ENCODE results near the gene CCNJL.
"Not testable (repeated sequence)": the region's sequence is repeated elsewhere in the genome, so short reads cannot be mapped to it uniquely, and the experiment has no call there.

CCNJL gene

DNA sequence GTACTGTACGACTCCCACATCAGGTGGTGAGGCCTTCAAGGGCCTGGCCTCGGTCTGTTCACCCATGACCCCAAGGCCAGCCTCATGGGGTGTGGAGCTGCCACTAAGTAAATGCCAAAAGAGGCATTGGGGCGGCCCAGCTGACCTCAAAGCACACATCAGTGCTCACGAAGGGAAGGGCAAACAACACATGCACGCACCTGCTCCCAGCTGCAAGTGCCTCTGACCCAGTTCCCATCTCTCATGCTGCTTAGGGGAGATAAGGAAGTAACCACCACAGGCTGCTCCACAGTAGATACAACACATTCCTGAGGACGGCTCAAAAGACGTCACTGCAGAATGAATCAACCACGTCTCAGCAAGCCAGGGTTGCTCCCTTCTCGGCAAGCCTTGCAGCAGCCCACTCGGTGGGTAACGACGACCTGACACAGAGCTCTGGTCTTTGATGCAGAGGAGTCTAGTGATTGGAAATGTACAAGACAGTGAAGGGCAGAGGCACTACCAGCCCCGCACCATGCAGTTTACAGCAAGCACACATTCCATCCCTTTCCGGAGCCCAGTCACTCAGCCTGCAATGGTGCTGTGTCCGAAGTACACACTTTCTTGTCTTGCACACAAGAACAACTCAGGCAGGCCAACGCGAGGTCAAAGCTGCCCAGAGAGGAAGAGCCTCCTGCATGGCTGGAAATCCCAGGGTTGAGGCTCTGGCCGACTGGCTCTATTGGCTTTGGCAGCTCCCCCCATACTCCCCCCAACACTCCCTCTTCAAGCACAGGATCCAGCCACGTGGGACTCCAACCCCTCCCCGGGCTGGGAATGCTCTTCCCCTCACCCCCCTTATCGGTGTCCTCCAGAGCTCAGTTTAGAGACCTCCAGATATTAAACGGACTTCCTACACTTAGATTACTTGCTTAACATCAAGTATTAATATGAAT, 51.2 kb downstream of the CCNJL start:
- DNase-seq (ENCODE audit: low read depth): no peak

DNA sequence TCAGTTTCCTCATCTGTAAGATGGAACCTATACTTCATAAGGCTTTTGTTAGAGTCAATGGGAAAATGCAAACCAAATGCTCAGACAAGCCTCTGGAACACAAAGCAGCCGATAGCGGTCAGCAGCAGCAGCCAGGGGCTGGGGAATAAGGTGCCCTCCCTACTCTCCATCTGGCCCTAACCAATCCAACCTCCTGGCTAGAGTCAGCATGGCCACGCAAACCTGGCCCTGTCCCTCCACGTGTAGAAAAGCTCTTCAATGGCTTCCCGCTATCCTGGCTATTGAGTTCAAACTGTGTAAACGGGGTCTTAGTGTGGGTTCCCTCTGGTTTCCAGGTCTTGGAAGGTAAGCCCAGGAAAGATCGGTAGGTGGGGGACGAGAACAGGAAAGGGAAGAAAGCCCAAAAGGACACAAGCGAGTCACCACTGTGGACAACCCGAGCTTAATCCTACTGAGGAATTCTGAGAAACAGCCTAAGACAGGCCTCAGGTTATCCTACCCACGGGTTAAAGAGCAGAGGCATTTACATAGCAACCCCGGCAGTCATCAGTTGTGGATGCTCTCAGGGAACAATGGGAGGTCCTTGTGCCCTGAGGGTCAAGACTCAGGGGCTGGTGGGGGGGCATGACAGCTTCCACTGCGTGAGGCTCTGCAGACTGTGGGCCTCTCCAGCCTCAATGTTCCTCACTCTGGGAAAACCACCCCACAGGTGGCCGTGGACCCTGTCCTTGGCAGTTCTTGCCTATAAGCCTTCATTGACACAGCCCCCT, 52.2 kb downstream of the CCNJL start:
- no peak for DNase-seq (ENCODE audit: low read depth)

DNA sequence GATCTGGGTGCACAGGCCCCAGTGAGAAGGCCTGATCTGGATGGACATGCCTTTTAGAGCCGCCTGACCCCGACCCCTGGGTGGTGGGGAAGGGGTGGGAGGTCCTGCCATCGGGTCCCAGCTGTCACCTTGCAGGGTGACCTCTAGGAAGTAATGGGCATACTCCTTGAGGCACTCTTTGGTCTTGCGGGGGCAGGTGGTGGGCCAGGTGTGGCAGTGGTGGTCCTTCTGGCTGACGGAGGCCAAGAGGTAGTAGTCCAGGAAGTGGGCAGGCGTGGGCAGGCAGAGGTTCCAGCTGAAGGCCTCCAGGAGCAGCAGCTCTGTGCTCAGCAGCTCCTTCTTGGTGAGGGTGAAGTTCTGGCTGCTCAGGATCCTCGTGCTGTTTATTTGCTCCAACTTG, 53.0 kb downstream of the CCNJL start:
- DNase-seq (ENCODE audit: low read depth): no peak

DNA sequence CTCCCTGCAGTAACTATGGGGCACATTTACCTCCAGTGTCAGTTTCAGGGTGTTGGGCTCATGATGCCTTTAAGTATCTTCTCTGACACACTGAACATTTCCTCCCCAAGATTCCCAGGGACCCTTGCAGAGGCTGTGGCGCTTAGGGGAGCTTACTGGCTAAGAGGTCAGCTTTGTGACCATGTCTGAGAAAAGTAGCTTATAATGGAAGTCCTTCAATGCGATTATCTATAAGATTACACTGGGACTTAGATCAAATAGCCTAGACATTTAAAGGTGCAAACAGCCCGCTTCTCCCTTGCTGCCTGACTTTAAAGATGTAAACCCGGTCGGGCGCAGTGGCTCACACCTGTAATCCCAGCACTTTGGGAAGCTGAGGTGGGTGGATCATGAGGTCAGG, 57.7 kb downstream of the CCNJL start:
- no peak for DNase-seq (ENCODE audit: low read depth)

DNA sequence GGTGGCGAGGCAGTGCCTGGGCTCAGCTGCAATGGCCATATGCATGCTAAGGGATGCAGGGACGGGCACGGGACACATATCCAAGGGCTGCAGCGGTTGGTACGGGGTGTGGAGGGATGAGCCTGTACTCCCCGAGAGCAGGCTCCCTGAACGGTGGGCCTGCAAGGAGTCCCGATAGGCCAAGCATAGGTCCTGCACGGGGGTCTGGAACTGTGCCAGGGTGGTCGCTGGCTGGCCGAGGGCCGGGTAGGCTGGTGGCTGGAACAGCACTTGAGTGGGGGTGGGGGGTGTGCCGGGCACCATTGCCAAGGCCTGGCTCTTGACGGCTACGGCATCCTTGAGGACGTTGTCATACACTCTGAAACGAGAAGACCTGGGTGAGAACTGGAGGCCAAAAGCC, 58.9 kb downstream of the CCNJL start:
- DNase-seq (ENCODE audit: low read depth): no peak

DNA sequence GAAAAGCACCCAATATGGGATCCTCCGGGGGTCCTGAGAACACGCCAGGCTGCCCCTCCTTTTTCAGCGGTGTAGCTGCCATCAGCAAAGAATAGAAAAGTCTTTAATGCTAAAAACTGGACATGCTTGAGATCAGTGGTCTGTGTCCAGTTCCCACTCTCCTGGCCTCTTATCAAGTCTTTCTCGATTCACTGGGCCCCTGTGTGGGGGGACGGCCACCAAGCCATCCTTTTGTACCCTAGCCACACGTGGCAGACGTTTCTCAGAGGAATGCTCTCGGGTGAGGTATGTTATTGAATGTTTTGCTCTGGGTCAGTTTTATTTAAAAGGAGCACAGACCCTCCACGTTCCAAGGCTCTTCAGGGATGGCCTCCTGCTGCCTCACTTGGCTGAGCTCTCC, 59.4 kb downstream of the CCNJL start:
- no peak for DNase-seq (ENCODE audit: low read depth)

DNA sequence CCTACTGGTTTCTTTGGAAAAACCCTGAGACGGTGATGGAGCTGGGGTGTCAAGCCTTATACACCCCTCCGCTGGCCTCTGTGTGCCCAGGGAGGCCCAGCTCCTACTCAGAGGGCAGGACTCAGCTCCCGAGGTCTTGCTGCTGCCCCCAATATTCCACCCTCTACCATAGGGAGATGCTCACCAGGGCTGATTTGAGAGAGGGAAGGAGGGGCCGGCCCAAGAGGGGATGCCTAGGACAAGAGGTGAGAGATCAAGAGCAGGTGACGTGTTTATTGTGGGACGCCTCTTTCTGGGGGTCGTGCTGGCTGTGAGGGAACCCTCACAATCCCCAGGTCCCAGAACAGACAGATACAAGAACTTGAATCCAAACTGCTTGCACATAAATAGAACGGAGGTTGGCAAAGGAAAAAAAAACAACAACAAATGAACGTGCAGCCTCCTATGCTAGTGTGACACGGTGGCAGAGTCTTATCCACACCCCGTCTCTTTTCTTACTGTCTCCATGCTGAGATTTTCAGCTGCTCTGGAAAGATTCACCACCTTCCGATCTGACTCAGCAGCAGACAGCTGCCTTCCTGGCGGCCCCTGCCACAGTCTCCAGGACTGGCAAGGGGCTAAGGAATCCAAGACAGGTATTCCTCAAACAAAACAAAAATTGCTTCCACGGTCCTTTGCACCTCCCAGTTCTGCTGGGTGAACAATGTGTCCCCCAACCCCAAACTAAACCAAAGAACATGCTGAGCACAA, 60.8 kb downstream of the CCNJL start:
- DNase-seq (ENCODE audit: low read depth): no peak

DNA sequence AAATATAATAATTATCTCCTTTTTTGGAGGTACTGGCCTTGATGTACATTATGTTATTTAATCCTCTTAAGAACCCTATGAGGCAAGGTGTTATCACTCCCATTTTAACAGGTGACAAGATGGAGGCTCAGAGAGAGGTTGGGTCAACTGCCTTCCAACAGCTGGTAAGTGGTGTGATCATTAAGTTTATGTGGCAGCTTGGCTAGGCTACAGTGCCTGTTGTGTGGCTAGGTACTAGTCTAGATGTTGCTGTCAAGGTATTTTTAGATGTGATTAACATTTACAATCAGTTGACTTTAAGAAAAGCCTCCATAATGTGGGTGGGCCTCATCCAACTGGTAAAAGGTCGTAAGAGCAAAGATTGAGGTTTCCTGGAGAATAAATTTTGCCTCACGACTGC, 61.5 kb downstream of the CCNJL start:
- DNase-seq (ENCODE audit: low read depth): no peak

DNA sequence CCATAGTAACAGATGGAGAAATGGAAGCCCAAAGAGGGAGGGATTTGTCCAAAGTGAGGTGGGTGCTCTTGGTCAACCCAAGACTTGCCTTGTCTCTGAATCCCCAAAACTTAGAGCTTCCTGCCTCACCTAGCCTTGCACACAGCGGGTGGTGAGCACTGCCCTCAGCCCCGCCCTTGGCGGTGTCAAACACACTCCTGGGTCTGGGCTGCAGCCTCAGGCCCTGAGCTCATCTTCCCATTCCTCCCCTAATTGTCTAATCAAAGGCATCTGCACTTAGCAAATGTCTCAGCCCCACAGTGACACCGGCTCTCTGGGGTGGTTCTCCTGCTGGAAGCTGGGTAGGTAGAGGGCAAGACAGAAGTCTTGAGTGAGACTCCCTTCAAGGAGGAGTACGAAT, 62.1 kb downstream of the CCNJL start:
- DNase-seq (ENCODE audit: low read depth): no peak

DNA sequence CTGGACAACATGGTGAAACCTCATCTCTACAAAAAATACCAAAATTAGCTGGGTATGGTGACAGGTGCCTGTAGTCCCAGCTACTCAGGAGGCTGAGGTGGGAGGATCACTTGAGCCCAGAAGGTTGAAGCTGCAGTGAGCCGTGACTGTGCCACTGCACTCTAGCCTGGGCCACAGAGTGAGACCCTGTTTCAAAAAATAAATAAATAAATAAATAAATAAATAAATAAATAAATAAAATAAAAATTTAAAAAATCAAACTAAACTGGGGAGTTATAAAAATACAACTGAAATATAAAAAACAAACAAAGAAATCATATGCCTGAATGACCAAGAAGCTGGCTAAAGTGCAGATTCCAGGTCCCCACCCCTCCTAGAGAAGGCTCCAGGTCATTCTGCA, 62.8 kb downstream of the CCNJL start:
- DNase-seq (ENCODE audit: low read depth): not testable (repeated sequence)

DNA sequence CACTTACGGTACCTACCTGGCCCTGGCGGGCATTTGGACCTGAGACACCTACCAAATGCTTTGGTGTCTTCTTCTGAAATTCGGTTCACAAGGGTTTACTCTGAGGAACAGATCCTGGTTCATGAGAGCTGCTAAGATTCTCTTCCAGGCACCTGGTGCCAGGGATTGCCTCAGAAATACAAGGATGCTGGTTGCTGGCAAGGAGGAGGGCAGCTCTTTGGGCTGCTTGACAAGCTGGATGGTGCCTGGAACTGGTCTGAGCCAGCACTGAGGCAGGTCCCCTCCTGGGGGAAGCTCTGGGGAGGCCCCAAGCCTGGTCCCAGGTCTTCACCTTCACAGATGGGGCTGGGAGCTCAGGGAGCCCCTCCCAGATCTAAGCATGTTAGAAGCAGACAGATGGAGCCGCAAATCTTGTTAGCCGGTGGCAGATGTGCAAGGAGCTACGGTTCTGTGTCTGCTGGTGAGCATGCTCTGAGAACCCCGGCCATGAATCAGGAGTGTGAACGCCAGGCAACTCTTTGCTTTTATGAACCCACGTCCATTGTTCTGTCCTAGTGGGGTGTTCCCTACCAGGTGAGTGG, 66.8 kb downstream of the CCNJL start:
- no peak for DNase-seq (ENCODE audit: low read depth)

DNA sequence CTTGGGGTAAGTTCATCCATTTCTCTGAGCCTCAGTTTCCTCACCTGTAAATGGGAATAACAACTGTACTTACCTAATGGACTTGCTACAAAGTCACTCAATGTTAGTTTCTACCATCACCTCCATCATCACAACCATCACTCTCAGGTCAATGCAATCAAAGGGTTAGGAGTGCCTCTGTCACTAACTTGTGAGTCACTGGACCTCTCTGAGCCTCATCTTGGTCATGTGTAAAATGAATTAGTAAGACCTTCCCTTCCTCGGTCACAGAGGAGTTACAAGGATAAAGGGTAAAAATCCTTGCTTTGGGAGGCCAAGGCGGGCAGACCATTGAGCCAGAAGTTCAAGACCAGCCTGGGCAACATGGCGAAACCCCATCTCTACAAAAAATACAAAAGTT, 70.2 kb downstream of the CCNJL start:
- DNase-seq (ENCODE audit: low read depth): no peak

DNA sequence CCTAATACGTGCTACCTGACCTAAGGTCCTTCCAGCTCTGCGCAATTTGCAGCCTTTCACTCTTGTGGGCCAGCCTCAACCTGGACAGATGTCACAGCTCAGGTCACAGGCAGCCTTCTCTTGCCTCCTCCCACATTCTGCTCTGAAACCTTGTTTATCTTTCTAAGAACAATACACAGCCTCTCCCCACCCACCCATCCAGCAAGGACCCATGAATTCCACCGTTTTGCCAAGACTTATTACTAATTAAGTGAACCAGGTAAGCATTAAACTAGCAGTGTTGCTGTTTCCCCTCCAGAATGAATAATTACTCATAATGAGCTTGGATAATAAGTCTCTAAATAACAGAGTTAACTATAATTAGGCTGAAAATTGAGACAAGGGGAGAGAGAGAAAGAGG, 72.0 kb downstream of the CCNJL start:
- DNase-seq (ENCODE audit: low read depth): no peak

DNA sequence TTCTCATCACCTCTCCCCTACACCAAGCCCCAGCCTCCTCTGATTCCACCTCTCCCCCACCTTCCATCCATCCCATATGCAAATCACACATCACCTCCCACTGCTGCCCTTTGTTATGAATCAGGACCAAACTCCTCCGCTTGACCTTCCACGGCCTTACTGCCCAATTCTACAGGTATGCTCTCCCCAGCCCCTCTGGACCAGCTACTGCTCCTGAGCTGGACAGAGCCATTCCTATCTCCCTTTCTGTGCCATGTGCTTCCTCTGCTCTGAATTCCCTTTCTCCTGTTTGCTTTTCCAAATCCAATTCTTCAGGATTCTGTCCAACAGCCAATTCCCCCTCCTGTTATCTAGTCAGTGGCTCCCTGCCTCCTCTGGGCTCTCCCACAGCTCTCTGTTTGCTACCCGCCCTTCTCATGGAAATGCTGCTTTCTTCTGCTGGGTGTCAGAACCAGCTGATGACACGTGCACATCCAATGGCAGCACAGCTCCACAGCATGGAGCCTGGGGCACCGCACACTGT, 74.7 kb downstream of the CCNJL start:
- DNase-seq (ENCODE audit: low read depth): no peak

DNA sequence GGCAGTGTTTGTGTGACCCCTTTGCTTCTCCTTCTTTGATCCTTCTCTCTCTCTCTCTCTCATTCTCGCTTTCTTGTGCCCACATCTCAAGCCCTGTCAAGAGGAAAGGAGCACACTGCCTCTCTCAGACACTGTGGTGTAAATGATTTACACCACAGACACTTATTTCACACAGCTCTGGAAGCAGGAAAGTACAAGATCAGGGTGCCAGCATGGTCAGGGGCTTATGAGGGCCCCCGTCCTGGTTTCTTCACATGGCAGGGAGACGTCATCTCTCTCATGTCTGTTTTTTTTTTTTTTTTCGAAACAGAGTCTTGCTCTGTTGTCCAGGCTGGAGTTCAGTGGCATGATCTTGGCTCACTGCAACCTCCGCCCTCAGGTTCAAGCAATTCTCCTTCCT, 76.6 kb downstream of the CCNJL start:
- no peak for DNase-seq (ENCODE audit: low read depth)

DNA sequence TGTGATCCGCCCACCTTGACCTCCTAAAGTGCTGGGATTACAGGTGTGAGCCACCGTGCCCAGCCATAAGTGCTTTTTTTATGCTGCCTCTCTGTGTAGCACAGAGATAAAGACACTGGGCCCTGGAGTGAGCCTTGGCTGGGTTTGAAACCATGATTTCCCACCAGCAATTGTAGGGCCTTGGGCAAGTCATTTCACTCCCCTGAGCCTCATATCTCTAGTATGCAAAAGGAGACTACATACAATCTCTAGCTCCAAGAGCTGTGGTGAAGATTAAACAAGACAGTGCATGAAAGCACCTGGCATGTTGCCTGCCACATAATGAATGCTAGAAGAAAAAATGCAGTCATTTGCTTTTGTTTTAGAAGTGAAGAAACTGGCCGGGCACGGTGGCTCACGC, 79.1 kb downstream of the CCNJL start:
- DNase-seq (ENCODE audit: low read depth): no peak

DNA sequence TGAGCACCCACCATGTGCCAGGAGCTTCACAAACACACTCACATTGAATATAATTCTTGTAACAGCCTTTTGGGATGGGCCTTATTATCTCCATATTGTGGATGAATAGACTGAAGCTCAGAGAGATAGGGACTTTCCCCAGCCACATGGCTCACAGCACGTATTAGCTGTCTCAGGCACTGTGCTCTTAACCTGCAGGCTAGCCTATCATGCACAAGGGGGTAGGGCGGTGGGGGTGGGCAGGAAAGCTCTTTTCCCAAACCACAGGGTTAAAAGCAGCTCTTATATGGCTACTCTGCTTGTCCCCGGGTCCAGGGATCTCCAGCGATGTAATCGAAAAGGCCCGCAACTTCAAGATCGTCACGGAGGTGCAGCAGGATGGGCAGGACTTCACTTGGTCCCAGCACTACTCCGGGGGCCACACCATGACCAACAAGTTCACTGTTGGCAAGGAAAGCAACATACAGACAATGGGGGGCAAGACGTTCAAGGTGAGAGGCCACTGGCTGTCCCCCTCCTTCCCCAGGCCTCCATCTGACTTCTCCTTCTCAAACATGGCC, 80.5 kb downstream of the CCNJL start:
- no peak for DNase-seq (ENCODE audit: low read depth)

DNA sequence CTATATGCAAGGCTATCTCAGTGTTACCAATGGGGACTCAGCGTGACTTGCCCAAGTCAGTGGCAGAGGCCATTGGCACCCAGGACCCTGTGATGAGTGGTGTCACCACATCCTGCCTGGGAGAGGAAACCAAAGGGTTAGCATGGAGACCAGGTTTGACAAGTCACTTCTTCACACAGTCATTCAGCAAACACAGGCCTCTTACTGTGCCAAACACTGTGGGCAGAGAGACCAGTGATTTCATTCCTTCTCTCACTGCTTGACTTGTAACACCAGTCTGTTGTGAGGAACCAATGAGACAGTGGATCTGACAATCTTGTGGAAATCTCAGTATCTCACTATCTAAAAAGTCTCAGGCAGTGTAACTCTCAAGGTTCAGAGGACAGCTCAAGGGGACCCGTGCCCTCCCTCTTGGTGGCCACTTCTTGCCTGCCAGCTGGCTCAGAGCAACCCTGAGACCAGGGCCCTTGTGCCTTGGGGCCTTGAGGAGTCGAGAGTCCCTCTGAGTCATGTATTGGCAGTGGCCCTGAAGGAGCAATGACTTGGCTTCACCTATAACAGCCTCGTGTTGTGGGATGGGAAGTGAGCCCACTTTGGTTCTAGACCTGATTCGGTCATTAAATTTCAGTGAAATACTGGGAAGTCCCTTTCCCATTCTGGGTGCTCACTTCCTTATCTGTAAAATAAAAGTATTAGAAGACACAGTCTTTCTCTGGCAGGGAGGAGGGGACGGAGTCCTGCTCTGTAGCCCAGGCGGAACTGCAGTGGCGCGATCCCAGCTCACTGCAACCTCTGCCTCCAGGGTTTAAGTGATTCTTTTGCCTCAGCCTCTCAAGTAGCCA, 81.5 kb downstream of the CCNJL start:
- peak; percentile 7 for DNase-seq (ENCODE audit: low read depth)

DNA sequence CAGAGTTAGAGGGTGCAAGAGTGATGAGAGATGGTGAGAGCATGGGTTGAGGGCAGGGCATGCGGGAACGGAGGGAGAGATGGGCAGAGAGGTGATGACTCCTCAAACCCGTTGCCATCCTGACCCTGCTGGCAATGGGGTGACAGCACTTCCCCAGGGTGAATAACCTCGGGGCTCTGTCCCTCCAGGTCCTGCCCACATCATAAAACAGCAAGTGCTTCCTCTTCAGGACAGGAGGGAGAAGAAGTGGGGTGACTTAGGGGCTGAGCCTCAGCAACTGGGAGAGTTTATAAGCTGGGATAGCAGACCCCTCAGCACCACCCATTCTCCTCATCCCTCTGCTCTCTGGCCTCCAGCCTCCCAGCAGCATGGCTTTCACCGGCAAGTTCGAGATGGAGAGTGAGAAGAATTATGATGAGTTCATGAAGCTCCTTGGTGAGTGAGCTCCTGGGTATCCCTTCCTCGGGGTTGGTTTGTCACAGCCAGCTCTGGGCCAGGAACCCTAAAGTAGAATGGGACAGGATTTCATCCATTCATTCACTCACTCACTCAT, 83.1 kb downstream of the CCNJL start, which contains the start of gene FABP6:
TSS of gene FABP6 (plus strand) at position 317 of the 553 bp plus-strand sequence. CDS start at position 369, 52 bp downstream.
- no peak for DNase-seq (ENCODE audit: low read depth)

DNA sequence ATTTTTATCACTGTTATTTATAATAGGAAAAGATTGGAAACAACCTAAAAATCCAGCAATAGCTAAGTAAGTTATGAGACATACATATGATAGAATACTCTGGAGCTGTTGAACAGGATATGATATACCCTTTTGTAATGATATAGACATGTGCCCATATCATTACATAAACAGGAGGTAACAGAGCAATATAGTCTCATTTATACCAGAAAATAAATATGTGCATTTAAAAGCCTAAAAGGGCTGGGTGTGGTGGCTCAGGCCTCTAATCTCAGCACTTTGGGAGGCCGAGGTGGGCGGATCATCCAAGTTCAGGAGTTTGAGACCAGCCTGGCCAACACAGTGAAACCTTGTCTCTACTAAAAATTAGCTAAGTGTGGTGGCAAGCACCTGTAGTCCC, 85.4 kb downstream of the CCNJL start:
- DNase-seq (ENCODE audit: low read depth): no peak

Data from GM04504 (cell line).